Measurements from ENCODE around the gene MIF4GD. TPM values are rescaled to one million over a fixed set of nuclear protein-coding genes. Genes with fewer than 3 reads are reported as not detected.
A peak's percentile ranks its signal among the peaks of the same experiment; 100 is the strongest.

Gene MIF4GD
- total and polyA plus RNA-seq, 9 of the 15 experiments (the other 6 are each of a cell fraction or from before 2014, with no cell fraction given) = 11.8 to 63.8 (median 28.1) TPM

DNA sequence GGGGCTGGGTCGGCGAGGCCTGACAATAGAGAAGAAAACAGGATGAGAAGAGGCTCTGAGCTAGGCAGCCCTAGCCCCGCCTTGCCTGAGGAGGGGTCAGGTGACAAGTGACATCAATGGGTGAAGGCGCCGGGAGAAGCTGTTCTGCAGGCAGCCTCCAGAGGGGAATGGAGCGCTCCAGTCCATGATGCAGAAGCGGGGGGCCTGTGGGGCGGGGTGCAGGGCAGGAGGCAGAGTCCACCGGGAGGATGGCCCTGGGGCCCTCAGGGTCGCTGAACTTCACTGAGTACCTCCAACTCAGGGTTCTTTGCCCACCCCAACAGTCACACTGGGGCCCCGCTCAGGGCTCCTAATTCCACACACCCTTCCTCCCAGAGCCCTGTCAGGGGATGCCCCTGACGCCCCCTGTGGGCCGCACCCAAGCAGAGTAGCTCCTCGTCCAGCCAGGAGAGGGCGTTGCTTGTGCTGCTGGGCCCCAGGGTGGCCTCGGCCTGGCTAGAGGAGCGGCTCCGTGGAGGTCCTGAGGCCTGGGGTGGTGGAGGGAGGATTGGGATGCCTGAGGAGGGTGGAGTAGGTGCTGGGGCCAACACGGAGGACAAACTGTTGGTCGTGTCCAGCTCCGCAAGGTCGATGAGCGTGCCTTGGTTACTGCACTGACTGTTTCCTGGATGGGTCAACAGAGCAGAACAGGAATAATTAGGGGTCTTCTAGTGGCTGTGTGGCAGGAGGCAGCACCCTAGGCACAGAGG, 30.5 kb downstream of the MIF4GD start (continued):
- TF ChIP-seq RBBP5 (IDR thresholded peaks at IDR 0.05; ENCODE audit: borderline replicate concordance, insufficient read depth, low read length, poor library complexity, severe bottlenecking) (no peak), POLR3A (IDR thresholded peaks at IDR 0.05; ENCODE audit: borderline replicate concordance, extremely low read depth, insufficient read depth, insufficient read length) (no peak), CEBPB (tag; IDR thresholded peaks at IDR 0.05) (no peak), SIRT6 (IDR thresholded peaks at IDR 0.05; ENCODE audit: low read depth, low read length) (no peak), SRSF1 (IDR thresholded peaks at IDR 0.05; ENCODE audit: low read depth, low read length) (no peak), SAP30 (IDR thresholded peaks at IDR 0.05; ENCODE audit: borderline replicate concordance, insufficient read depth, low read depth, low read length, poor library complexity, severe bottlenecking) (no peak), ILK (tag; IDR thresholded peaks at IDR 0.05; ENCODE audit: borderline replicate concordance, low read depth) (no peak), PHF20 (IDR thresholded peaks at IDR 0.05; ENCODE audit: partially characterized antibody) (peak; percentile 20), FUS (optimal IDR thresholded peaks at IDR 0.05; ENCODE audit: low read depth, low read length) (no peak)
- TF ChIP-seq, protein P1, sequence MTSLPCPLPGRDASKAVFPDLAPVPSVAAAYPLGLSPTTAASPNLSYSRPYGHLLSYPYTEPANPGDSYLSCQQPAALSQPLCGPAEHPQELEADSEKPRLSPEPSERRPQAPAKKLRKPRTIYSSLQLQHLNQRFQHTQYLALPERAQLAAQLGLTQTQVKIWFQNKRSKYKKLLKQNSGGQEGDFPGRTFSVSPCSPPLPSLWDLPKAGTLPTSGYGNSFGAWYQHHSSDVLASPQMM (CRISPR knock-in tag; IDR thresholded peaks at IDR 0.05) = no peak
- TF ChIP-seq, protein P2, sequence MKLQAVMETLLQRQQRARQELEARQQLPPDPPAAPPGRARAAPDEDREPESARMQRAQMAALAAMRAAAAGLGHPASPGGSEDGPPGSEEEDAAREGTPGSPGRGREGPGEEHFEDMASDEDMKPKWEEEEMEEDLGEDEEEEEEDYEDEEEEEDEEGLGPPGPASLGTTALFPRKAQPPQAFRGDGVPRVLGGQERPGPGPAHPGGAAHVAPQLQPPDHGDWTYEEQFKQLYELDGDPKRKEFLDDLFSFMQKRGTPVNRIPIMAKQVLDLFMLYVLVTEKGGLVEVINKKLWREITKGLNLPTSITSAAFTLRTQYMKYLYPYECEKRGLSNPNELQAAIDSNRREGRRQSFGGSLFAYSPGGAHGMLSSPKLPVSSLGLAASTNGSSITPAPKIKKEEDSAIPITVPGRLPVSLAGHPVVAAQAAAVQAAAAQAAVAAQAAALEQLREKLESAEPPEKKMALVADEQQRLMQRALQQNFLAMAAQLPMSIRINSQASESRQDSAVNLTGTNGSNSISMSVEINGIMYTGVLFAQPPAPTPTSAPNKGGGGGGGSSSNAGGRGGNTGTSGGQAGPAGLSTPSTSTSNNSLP (IDR thresholded peaks at IDR 0.05; ENCODE audit: borderline replicate concordance, low read depth, low read length) = no peak
- TF ChIP-seq, protein P3, sequence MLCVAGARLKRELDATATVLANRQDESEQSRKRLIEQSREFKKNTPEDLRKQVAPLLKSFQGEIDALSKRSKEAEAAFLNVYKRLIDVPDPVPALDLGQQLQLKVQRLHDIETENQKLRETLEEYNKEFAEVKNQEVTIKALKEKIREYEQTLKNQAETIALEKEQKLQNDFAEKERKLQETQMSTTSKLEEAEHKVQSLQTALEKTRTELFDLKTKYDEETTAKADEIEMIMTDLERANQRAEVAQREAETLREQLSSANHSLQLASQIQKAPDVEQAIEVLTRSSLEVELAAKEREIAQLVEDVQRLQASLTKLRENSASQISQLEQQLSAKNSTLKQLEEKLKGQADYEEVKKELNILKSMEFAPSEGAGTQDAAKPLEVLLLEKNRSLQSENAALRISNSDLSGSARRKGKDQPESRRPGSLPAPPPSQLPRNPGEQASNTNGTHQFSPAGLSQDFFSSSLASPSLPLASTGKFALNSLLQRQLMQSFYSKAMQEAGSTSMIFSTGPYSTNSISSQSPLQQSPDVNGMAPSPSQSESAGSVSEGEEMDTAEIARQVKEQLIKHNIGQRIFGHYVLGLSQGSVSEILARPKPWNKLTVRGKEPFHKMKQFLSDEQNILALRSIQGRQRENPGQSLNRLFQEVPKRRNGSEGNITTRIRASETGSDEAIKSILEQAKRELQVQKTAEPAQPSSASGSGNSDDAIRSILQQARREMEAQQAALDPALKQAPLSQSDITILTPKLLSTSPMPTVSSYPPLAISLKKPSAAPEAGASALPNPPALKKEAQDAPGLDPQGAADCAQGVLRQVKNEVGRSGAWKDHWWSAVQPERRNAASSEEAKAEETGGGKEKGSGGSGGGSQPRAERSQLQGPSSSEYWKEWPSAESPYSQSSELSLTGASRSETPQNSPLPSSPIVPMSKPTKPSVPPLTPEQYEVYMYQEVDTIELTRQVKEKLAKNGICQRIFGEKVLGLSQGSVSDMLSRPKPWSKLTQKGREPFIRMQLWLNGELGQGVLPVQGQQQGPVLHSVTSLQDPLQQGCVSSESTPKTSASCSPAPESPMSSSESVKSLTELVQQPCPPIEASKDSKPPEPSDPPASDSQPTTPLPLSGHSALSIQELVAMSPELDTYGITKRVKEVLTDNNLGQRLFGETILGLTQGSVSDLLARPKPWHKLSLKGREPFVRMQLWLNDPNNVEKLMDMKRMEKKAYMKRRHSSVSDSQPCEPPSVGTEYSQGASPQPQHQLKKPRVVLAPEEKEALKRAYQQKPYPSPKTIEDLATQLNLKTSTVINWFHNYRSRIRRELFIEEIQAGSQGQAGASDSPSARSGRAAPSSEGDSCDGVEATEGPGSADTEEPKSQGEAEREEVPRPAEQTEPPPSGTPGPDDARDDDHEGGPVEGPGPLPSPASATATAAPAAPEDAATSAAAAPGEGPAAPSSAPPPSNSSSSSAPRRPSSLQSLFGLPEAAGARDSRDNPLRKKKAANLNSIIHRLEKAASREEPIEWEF (CRISPR knock-in tag; IDR thresholded peaks at IDR 0.05) = no peak
- TF ChIP-seq, protein P4, sequence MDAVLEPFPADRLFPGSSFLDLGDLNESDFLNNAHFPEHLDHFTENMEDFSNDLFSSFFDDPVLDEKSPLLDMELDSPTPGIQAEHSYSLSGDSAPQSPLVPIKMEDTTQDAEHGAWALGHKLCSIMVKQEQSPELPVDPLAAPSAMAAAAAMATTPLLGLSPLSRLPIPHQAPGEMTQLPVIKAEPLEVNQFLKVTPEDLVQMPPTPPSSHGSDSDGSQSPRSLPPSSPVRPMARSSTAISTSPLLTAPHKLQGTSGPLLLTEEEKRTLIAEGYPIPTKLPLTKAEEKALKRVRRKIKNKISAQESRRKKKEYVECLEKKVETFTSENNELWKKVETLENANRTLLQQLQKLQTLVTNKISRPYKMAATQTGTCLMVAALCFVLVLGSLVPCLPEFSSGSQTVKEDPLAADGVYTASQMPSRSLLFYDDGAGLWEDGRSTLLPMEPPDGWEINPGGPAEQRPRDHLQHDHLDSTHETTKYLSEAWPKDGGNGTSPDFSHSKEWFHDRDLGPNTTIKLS (IDR thresholded peaks at IDR 0.05; ENCODE audit: borderline replicate concordance, low read depth) = no peak
- TF ChIP-seq, protein P5, sequence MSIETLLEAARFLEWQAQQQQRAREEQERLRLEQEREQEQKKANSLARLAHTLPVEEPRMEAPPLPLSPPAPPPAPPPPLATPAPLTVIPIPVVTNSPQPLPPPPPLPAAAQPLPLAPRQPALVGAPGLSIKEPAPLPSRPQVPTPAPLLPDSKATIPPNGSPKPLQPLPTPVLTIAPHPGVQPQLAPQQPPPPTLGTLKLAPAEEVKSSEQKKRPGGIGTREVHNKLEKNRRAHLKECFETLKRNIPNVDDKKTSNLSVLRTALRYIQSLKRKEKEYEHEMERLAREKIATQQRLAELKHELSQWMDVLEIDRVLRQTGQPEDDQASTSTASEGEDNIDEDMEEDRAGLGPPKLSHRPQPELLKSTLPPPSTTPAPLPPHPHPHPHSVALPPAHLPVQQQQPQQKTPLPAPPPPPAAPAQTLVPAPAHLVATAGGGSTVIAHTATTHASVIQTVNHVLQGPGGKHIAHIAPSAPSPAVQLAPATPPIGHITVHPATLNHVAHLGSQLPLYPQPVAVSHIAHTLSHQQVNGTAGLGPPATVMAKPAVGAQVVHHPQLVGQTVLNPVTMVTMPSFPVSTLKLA (conservative IDR thresholded peaks at IDR 0.05) = no peak; a peak in 1 of 4 replicates

Data from K562 (cell line).